ENCODE measurements around the gene CALM1. TPM values are rescaled to one million over a fixed set of nuclear protein-coding genes. Genes with fewer than 3 reads are reported as not detected.

Gene CALM1
- polyA plus RNA-seq, 1 donor from 2014 or later = 373 TPM

DNA sequence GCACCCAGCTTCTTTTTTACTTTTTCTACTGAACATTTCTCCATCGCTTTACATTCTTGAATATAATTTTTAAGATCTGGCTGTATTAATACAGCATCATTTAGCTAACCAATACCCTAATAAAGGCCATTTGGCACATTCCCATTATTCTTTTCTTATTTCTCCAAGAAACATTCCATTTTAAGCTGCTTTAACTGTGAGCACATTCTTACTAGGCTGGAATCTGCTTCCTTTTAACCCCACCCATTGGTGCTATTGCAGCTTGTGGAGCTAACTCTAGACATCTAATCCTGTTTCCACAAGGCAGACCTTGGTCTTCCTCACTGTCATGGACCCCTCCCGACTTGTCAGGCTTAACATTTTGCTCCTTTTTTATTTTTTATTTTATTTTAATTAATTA, 15.2 kb downstream of the CALM1 start:
- no peak for TF ChIP-seq MXI1 (conservative IDR thresholded peaks at IDR 0.05; ENCODE audit: poor library complexity, severe bottlenecking)
- TF ChIP-seq, protein P1, sequence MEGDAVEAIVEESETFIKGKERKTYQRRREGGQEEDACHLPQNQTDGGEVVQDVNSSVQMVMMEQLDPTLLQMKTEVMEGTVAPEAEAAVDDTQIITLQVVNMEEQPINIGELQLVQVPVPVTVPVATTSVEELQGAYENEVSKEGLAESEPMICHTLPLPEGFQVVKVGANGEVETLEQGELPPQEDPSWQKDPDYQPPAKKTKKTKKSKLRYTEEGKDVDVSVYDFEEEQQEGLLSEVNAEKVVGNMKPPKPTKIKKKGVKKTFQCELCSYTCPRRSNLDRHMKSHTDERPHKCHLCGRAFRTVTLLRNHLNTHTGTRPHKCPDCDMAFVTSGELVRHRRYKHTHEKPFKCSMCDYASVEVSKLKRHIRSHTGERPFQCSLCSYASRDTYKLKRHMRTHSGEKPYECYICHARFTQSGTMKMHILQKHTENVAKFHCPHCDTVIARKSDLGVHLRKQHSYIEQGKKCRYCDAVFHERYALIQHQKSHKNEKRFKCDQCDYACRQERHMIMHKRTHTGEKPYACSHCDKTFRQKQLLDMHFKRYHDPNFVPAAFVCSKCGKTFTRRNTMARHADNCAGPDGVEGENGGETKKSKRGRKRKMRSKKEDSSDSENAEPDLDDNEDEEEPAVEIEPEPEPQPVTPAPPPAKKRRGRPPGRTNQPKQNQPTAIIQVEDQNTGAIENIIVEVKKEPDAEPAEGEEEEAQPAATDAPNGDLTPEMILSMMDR (IDR thresholded peaks at IDR 0.05; ENCODE audit: poor library complexity, severe bottlenecking) = no peak
- TF ChIP-seq RAD21 (conservative IDR thresholded peaks at IDR 0.05) = no peak
- no peak for TF ChIP-seq TAF1 (IDR thresholded peaks at IDR 0.05; ENCODE audit: low read depth)
- TF ChIP-seq EZH2 (IDR thresholded peaks at IDR 0.05; ENCODE audit: borderline replicate concordance, insufficient read depth, low read length, poor library complexity, severe bottlenecking) = no peak
- no peak for TF ChIP-seq EP300 (conservative IDR thresholded peaks at IDR 0.05; ENCODE audit: poor library complexity, severe bottlenecking)
- Histone ChIP-seq H3K9me2 (ENCODE audit: insufficient read depth, low read length) (no peaks in the 10 kb centered on the region), H3K9me3 (ENCODE audit: low read length) (no peaks in the 10 kb centered on the region), H2AFZ (ENCODE audit: low read depth, low read length) (no peak overlapping the region), H3K79me2 (replicated peaks; ENCODE audit: insufficient read depth, low read length) (no peaks in the 10 kb centered on the region), H3K36me3 (ENCODE audit: insufficient read depth, low read length) (no peaks in the 10 kb centered on the region), H3K9ac (ENCODE audit: low read length) (no peak overlapping the region), H3K27me3 (ENCODE audit: insufficient read depth, low read depth, low read length) (no peaks in the 10 kb centered on the region), H3F3A (ENCODE audit: insufficient read depth, low read length, poor library complexity, severe bottlenecking) (no peaks in the 10 kb centered on the region), H3K4me3 (ENCODE audit: low read length) (no peak overlapping the region), H4K20me1 (ENCODE audit: insufficient read depth) (no peaks in the 10 kb centered on the region), H3K27ac (ENCODE audit: low read length) (no peak overlapping the region), H3K4me2 (ENCODE audit: low read length) (no peak overlapping the region)

DNA sequence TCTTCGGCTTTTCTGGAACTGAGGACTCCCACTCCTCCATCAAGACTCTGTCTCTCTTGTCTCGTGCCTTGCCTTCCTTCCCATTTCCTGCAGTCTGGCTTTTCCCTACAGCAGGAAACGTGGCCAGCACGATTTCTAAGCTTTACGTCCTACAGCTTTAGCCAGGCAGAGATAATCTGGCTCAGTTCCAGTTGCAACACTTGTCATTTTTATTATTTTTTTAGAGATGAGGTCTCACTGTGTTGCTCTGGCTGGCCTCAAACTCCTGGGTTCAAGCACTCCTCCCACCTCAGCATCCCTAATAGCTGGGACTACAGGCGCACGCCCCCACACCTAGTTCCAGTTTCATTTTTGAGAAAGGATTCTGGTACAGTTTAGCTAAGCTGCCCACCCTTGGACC, 19.9 kb downstream of the CALM1 start:
- H3K9me3 ChIP-seq (ENCODE audit: low read length) = no peaks in the 10 kb centered on the region
- no peaks in the 10 kb centered on the region for H3F3A ChIP-seq (ENCODE audit: insufficient read depth, low read length, poor library complexity, severe bottlenecking)
- H2AFZ ChIP-seq (ENCODE audit: low read depth, low read length) = no peak overlapping the region
- TF ChIP-seq POLR2AphosphoS5 (IDR thresholded peaks at IDR 0.05) (no peak), RAD21 (conservative IDR thresholded peaks at IDR 0.05) (no peak), EZH2 (IDR thresholded peaks at IDR 0.05; ENCODE audit: borderline replicate concordance, insufficient read depth, low read length, poor library complexity, severe bottlenecking) (no peak), MXI1 (conservative IDR thresholded peaks at IDR 0.05; ENCODE audit: poor library complexity, severe bottlenecking) (no peak), TAF1 (IDR thresholded peaks at IDR 0.05; ENCODE audit: low read depth) (no peak), SMC3 (conservative IDR thresholded peaks at IDR 0.05; ENCODE audit: poor library complexity) (no peak), EP300 (conservative IDR thresholded peaks at IDR 0.05; ENCODE audit: poor library complexity, severe bottlenecking) (no peak)
- TF ChIP-seq, protein P2, sequence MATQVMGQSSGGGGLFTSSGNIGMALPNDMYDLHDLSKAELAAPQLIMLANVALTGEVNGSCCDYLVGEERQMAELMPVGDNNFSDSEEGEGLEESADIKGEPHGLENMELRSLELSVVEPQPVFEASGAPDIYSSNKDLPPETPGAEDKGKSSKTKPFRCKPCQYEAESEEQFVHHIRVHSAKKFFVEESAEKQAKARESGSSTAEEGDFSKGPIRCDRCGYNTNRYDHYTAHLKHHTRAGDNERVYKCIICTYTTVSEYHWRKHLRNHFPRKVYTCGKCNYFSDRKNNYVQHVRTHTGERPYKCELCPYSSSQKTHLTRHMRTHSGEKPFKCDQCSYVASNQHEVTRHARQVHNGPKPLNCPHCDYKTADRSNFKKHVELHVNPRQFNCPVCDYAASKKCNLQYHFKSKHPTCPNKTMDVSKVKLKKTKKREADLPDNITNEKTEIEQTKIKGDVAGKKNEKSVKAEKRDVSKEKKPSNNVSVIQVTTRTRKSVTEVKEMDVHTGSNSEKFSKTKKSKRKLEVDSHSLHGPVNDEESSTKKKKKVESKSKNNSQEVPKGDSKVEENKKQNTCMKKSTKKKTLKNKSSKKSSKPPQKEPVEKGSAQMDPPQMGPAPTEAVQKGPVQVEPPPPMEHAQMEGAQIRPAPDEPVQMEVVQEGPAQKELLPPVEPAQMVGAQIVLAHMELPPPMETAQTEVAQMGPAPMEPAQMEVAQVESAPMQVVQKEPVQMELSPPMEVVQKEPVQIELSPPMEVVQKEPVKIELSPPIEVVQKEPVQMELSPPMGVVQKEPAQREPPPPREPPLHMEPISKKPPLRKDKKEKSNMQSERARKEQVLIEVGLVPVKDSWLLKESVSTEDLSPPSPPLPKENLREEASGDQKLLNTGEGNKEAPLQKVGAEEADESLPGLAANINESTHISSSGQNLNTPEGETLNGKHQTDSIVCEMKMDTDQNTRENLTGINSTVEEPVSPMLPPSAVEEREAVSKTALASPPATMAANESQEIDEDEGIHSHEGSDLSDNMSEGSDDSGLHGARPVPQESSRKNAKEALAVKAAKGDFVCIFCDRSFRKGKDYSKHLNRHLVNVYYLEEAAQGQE (IDR thresholded peaks at IDR 0.05; ENCODE audit: borderline replicate concordance) = no peak
- TF ChIP-seq, protein P1 (IDR thresholded peaks at IDR 0.05; ENCODE audit: poor library complexity, severe bottlenecking) = no peak
- H3K9ac ChIP-seq (ENCODE audit: low read length) = no peak overlapping the region
- no peaks in the 10 kb centered on the region for H3K9me2 ChIP-seq (ENCODE audit: insufficient read depth, low read length)
- no peak overlapping the region for H3K4me3 ChIP-seq (ENCODE audit: low read length)
- no peaks in the 10 kb centered on the region for H3K36me3 ChIP-seq (ENCODE audit: insufficient read depth, low read length)
- H3K27me3 ChIP-seq (ENCODE audit: insufficient read depth, low read depth, low read length) = no peaks in the 10 kb centered on the region
- no peaks in the 10 kb centered on the region for H3K79me2 ChIP-seq (replicated peaks; ENCODE audit: insufficient read depth, low read length)
- H3K4me2 ChIP-seq (ENCODE audit: low read length) = no peak overlapping the region
- H4K20me1 ChIP-seq (ENCODE audit: insufficient read depth) = no peaks in the 10 kb centered on the region
- H3K27ac ChIP-seq (ENCODE audit: low read length) = no peak overlapping the region

Data from neural cell (in vitro differentiated cells).